Astrocyte (in vitro differentiated cells and primary cell): ENCODE data around the gene RND3. TPM values are rescaled to one million over a fixed set of nuclear protein-coding genes. Genes with fewer than 3 reads are reported as not detected.

Source experiments
- DNase-seq: peaks from one replicate; pipeline ENCODE4 v3.0.0-alpha.2; 2010; ENCODE audit warnings: low read depth
- FAIRE-seq: peaks from 2 replicates; lab custom pipeline; 2011; peaks lifted over from hg19 to GRCh38; lab: Jason Lieb, UNC
- H2AFZ ChIP-seq: 2 replicates; pipeline ENCODE4 v1.6.0; 2012; ENCODE audit warnings: low read depth, low read length, inconsistent platforms
- H3K27ac ChIP-seq: 2 replicates; pipeline ENCODE4 v1.5.1; 2011; ENCODE audit warnings: low read depth, low read length, inconsistent platforms
- H3K27me3 ChIP-seq: 2 replicates; pipeline ENCODE4 v1.6.0; 2011; ENCODE audit warnings: low read length, inconsistent platforms; ENCODE audit not compliant: insufficient read depth
- H3K36me3 ChIP-seq: 2 replicates; pipeline ENCODE4 v1.5.1; 2011; ENCODE audit warnings: low read length, inconsistent platforms; ENCODE audit not compliant: insufficient read depth
- H3K4me1 ChIP-seq: 2 replicates; pipeline ENCODE4 v1.5.1; 2011; ENCODE audit warnings: low read length, inconsistent platforms; ENCODE audit not compliant: insufficient read depth
- H3K4me2 ChIP-seq: 2 replicates; pipeline ENCODE4 v1.6.0; 2012; ENCODE audit warnings: low read length, inconsistent platforms
- H3K4me3 ChIP-seq: 2 replicates; pipeline ENCODE4 v1.5.1; 2011; ENCODE audit warnings: low read depth, mild to moderate bottlenecking, low read length, inconsistent platforms; ENCODE audit not compliant: insufficient read depth
- H3K79me2 ChIP-seq: 2 replicates; pipeline ENCODE4 v1.6.0; 2012; ENCODE audit warnings: mild to moderate bottlenecking, low read length, inconsistent platforms; ENCODE audit not compliant: insufficient read depth
- H3K9ac ChIP-seq: 2 replicates; pipeline ENCODE4 v1.6.0; 2012; ENCODE audit warnings: mild to moderate bottlenecking, low read length, inconsistent platforms
- H3K9me3 ChIP-seq: 2 replicates; pipeline ENCODE4 v1.5.1; 2012; ENCODE audit warnings: low read depth, mild to moderate bottlenecking, low read length, inconsistent platforms; ENCODE audit not compliant: insufficient read depth
- H4K20me1 ChIP-seq: 2 replicates; pipeline ENCODE4 v1.6.0; 2012; ENCODE audit warnings: low read length, inconsistent platforms; ENCODE audit not compliant: insufficient read depth
- H3K27ac Mint-ChIP-seq: one replicate; pipeline ENCODE4 v1.8.0; 2021; ENCODE audit warnings: mild to moderate bottlenecking, mixed read lengths; ENCODE audit not compliant: unreplicated experiment
- H3K27me3 Mint-ChIP-seq: one replicate; pipeline ENCODE4 v1.8.0; 2021; ENCODE audit warnings: low read depth, mixed read lengths; ENCODE audit not compliant: unreplicated experiment
- H3K36me3 Mint-ChIP-seq: one replicate; pipeline ENCODE4 v1.8.0; 2021; ENCODE audit warnings: low read depth, mixed read lengths; ENCODE audit not compliant: unreplicated experiment
- H3K4me1 Mint-ChIP-seq: one replicate; pipeline ENCODE4 v1.8.0; 2021; ENCODE audit warnings: low read depth, mixed read lengths; ENCODE audit not compliant: unreplicated experiment
- H3K4me3 Mint-ChIP-seq: one replicate; pipeline ENCODE4 v1.8.0; 2021; ENCODE audit warnings: mild to moderate bottlenecking, moderate library complexity, mixed read lengths; ENCODE audit not compliant: unreplicated experiment
- H3K9me3 Mint-ChIP-seq: one replicate; pipeline ENCODE4 v1.8.0; 2021; ENCODE audit warnings: mild to moderate bottlenecking, mixed read lengths; ENCODE audit not compliant: unreplicated experiment
- CTCF ChIP-seq: IDR thresholded peaks from 2 replicates; pipeline ENCODE4 v1.5.1; 2011; ENCODE audit warnings: low read depth, mild to moderate bottlenecking, inconsistent platforms, low read length, moderate library complexity; ENCODE audit not compliant: insufficient read depth
- EZH2 ChIP-seq: IDR thresholded peaks from 2 replicates; pipeline ENCODE4 v1.6.1; 2012; ENCODE audit warnings: mild to moderate bottlenecking, low read length, inconsistent platforms; ENCODE audit not compliant: insufficient read depth
- total RNA-seq: library from RNA; stranded (reverse); gene quantifications from 2 replicates; pipeline ENCODE4 v1.2.1, GENCODE V29; 2021

The RND3 gene
- total RNA-seq, 1 donor from 2014 or later = 117 TPM

GRCh38 chr2:150421126-150421651, 66.3 kb downstream of the RND3 start:
- H3K9me3 Mint-ChIP-seq = no peaks in the 10 kb centered on the region
- H3K4me1 Mint-ChIP-seq = no peaks in the 10 kb centered on the region
- Histone ChIP-seq H3K27ac (no peak overlapping the region), H3K79me2 (no peaks in the 10 kb centered on the region), H3K27me3 (no peaks in the 10 kb centered on the region), H3K4me3 (no peak overlapping the region), H3K9ac (no peak overlapping the region), H3K4me1 (no peaks in the 10 kb centered on the region), H3K9me3 (no peaks in the 10 kb centered on the region), H2AFZ (no peak overlapping the region), H3K4me2 (no peak overlapping the region), H4K20me1 (no peaks in the 10 kb centered on the region), H3K36me3 (no peaks in the 10 kb centered on the region)
- H3K4me3 Mint-ChIP-seq = no peak overlapping the region
- no peak for TF ChIP-seq EZH2
- TF ChIP-seq CTCF = no peak
- H3K36me3 Mint-ChIP-seq = no peaks in the 10 kb centered on the region
- FAIRE-seq (no peak), DNase-seq (no peak)
- peaks cover 4% of the 10 kb centered on the region for H3K27me3 Mint-ChIP-seq
- H3K27ac Mint-ChIP-seq = no peak overlapping the region

GRCh38 chr2:150418916-150419315, 68.6 kb downstream of the RND3 start:
- Mint-ChIP-seq H3K4me1 (no peaks in the 10 kb centered on the region), H3K36me3 (no peaks in the 10 kb centered on the region), H3K4me3 (no peak overlapping the region), H3K9me3 (no peaks in the 10 kb centered on the region), H3K27me3 (peaks cover 4% of the 10 kb centered on the region), H3K27ac (no peak overlapping the region)
- Histone ChIP-seq H3K4me2 (no peak overlapping the region), H3K4me3 (no peak overlapping the region), H3K9me3 (no peaks in the 10 kb centered on the region), H3K27ac (no peak overlapping the region), H3K79me2 (no peaks in the 10 kb centered on the region), H3K27me3 (no peaks in the 10 kb centered on the region), H2AFZ (no peak overlapping the region), H3K36me3 (no peaks in the 10 kb centered on the region), H3K9ac (no peak overlapping the region), H3K4me1 (no peaks in the 10 kb centered on the region), H4K20me1 (no peaks in the 10 kb centered on the region)
- DNase-seq = no peak
- no peak for FAIRE-seq
- TF ChIP-seq CTCF = no peak
- no peak for TF ChIP-seq EZH2
